Uterus (tissue), 2 donors: ENCODE data around the gene RAB32.

Experiments
- CTCF ChIP-seq, 4 experiments: fragments of 200-600 bp in 2 of 4; fragments of 450-650 bp in 2 of 4; sonication (generic) in 2 of 4; IDR thresholded peaks; one replicate each; pipeline ENCODE4 v1.5.1; 2016 to 2019; ENCODE audit warnings: antibody characterized with exemption in 4 of 4, mild to moderate bottlenecking in 2 of 4, moderate library complexity in 1 of 4
- POLR2A ChIP-seq, 2 donors: fragments of 450-650 bp; IDR thresholded peaks; one replicate each; pipeline ENCODE4 v1.6.1; 2016; ENCODE audit warnings: antibody characterized with exemption in 2 of 2, mild to moderate bottlenecking in 1 of 2, moderate library complexity in 1 of 2

GRCh38 chr6:146526192-146526591, 17.4 kb upstream of the RAB32 start:
- TF ChIP-seq POLR2A (IDR thresholded peaks at IDR 0.05) (no peak), CTCF (IDR thresholded peaks at IDR 0.05) (no peak)
